GM21526 (cell line): ENCODE measurements around the gene DNMBP.
"Not testable (repeated sequence)": the region's sequence is repeated elsewhere in the genome, so short reads cannot be mapped to it uniquely, and the experiment has no call there.

Source experiments
- ATAC-seq: cut with Tn5 transposase; IDR thresholded peaks from one replicate; pipeline ENCODE4 v1.9.1; 2021; ENCODE audit warnings: moderate library complexity; ENCODE audit not compliant: unreplicated experiment, low FRiP score

Gene DNMBP

GRCh38 chr10:99870123-99870730 lies 139.5 kb downstream of the DNMBP start:
- no peak for ATAC-seq

- ATAC-seq = no peak
Observed at GRCh38 chr10:99869581-99870122, 140.1 kb downstream of the DNMBP start.

GRCh38 chr10:99867250-99867649 lies 142.5 kb downstream of the DNMBP start:
- ATAC-seq = not testable (repeated sequence)

- not testable (repeated sequence) for ATAC-seq
Observed at GRCh38 chr10:99863535-99864240, 146.1 kb downstream of the DNMBP start.

GRCh38 chr10:99860466-99860865 lies 149.3 kb downstream of the DNMBP start:
- ATAC-seq = no peak

- ATAC-seq = no peak
Observed at GRCh38 chr10:99859585-99859984, 150.2 kb downstream of the DNMBP start.

GRCh38 chr10:99858849-99859248 lies 150.9 kb downstream of the DNMBP start:
- no peak for ATAC-seq

- no peak for ATAC-seq
Observed at GRCh38 chr10:99855479-99856071, 154.2 kb downstream of the DNMBP start.

GRCh38 chr10:99854860-99855259 lies 154.9 kb downstream of the DNMBP start:
- no peak for ATAC-seq

GRCh38 chr10:99853655-99854054 lies 156.1 kb downstream of the DNMBP start:
- no peak for ATAC-seq

- ATAC-seq = no peak
Observed at GRCh38 chr10:99852481-99853213, 157.1 kb downstream of the DNMBP start.

- ATAC-seq = no peak
Observed at GRCh38 chr10:99851825-99852224, 157.9 kb downstream of the DNMBP start.

- ATAC-seq = no peak
Observed at GRCh38 chr10:99850767-99851340, 158.9 kb downstream of the DNMBP start.

- no peak for ATAC-seq
Observed at GRCh38 chr10:99850021-99850766, 159.6 kb downstream of the DNMBP start.

GRCh38 chr10:99849536-99849935 lies 160.2 kb downstream of the DNMBP start:
- no peak for ATAC-seq

GRCh38 chr10:99849057-99849456 lies 160.7 kb downstream of the DNMBP start:
- no peak for ATAC-seq

- ATAC-seq = no peak
Observed at GRCh38 chr10:99845837-99846382, 163.8 kb downstream of the DNMBP start.

GRCh38 chr10:99844433-99844955 lies 165.3 kb downstream of the DNMBP start:
- ATAC-seq = no peak

GRCh38 chr10:99843310-99843709 lies 166.4 kb downstream of the DNMBP start:
- no peak for ATAC-seq
